Stimulated activated CD8-positive, alpha-beta memory T cell treated with anti-CD3 and anti-CD28 coated beads, Interleukin-15, amount 100 ng/mL, for 1 hour (primary cell): Measurements from ENCODE around the gene KNCN.

Experiments used
- DNase-seq: peaks from one replicate; pipeline ENCODE4 v3.0.0-alpha.2; 2020; ENCODE audit warnings: low read depth

The KNCN gene

DNA sequence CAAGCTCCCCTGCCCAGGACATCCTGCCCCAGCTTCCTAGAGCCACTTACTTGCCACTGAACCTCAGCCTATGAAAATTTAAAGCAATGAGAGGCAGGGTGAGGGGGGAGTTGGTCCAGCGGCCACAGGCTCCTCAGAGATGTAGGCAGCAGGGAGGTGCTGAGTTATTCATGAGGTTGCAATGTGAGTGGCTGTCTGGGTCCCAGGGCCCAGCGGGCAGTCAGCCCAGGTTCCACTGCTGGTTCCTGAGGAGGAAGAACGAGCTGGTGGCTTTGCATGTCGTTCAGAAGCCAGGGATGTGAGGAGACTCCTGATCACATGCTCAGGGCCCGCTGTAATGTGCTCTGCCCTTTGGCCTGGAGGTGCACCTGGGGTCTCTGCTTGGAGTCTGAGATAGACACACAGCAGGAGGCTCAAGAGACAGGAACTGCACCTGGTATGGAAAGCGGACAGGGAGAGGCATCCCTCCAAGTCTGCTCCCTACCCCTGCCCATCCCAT is at the start of gene KNCN:
Gene KNCN (minus strand): TSS at position 51 of the 499 bp plus-strand sequence. CDS start 432 bp downstream, outside the sequence.
- no peak for DNase-seq

DNA sequence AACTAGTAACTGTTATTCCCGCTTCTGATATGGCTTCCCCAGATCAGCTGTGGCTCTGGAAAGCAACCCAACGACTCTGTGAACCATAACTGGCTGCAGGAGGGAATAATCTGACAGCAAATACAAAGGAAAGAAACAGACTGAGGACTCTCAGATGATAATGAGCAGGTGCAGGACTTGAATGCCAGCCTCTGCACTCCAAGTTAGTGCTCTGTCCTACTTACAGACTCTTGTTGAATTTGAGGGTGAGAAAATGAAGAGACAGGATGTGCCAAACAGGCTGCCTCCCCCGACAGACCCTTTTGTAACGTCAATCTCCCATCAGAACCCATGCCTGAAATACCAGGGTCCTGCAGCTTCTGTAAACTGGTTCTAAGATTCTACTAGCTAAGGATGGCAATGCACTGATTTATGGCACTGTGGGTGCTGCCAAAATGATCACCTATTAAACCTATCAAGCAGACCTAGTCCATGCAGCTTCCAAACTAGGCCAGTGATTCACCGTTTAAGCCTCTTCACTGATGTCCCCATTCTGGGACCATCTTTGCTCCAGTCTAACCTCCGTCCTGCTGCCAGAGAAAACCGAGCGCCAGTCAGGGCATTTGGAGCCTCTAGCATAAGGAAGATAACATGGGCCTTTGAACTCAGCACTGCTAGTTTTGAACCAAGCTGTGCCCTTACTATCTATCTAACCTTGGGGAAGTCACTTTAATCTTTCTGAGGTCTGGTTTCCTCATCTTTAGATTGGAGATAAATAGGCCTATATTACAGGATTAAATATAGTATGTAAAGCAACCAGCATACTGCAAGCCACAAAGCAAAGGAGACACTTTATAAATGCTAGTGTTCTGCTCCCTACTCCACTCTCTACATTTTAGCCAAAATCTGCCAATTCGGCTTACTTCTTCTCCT is 47.9 kb upstream of the KNCN start:
- DNase-seq: no peak

DNA sequence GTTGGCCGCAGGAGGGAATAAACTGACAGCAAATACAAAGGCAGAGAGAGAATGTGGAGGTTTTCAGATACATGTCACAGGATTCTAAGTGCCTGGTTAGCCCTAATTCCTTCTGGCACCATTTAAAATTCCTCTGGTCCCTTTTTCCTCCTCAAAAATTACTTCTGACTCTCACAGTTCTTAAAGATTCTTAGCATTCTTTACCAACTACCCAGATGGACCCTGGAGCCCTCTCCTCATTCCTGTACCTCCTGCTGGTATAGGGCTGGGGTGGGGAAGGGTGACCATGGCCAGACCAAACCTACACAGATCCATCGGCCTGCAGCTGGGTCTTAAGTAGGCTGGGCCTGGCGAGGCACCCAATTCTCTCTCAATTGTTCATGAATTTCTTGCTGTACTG is 45.4 kb upstream of the KNCN start:
- no peak for DNase-seq

DNA sequence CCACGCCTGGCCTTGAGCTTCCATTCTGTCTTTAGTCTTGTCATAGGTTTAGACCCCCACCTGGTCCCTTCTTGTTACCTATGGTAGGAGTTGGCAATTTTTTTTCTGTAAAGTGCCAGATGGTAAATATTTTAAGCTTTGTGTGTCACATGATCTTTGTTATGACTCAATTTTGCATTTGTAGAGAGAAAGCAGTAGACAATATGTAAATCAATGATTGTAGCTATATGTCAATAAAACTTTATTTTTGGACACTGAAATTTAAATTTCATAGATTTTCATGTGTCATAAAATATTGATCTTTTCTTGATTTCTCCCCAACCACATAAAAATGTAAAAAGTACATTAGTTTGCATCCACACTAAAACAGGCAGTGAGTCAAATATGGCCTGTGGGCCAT is 44.6 kb upstream of the KNCN start:
- no peak for DNase-seq

DNA sequence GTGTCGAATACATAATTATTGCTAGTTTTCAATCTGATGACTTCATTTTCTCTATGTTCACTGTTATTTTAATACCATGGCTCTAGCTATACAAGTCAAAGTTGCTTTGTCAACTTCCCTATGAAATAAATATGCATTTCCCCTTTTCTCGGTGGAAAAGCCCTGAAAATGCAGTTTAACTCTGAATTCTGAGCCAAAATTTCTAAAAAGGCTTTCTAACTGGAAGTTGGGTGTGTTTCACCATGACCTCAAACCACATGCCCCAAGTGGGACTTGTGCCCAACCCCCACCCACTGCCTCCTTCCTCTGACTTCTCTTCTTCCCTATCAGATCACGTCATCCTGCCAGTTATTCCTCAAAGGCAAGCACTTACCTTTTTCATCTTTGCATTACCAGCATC is 43.7 kb upstream of the KNCN start:
- DNase-seq: no peak

DNA sequence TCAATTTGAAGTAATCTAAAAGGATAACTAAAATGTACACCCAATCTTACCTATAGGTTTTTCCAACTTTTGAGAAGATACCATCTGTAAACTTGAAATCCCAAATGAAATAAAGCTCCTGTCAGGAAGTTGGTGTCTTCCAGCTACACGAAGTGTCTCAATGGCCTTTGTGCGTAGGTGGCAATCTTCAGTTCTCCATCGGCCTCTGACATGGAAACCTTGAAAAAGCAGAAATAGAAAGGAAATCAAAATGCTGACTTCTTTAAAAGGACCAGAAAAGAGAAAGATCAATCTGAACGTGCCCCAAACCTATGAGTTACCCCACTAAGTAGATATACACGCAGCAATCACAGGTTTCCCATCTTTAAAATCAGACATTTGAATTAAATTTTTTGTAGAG is 42.6 kb upstream of the KNCN start:
- no peak for DNase-seq

DNA sequence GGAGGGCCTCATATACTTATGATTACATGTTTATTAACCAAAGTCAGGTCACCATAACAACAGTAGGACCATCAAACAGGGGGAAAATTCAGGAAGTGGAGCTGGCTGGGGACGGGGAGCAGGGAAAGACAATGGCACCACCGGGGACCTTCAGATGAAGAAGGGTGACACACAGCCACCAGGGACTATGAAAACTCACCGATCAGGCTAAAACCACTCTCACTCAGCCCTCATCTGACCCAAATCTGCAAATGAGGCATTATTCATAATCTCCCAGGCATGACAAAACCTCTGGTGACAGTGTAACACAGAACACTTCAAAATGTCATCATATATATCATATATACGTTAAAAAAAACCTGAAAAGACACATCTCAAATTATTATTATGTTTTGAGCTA is 41.4 kb upstream of the KNCN start:
- DNase-seq: no peak

DNA sequence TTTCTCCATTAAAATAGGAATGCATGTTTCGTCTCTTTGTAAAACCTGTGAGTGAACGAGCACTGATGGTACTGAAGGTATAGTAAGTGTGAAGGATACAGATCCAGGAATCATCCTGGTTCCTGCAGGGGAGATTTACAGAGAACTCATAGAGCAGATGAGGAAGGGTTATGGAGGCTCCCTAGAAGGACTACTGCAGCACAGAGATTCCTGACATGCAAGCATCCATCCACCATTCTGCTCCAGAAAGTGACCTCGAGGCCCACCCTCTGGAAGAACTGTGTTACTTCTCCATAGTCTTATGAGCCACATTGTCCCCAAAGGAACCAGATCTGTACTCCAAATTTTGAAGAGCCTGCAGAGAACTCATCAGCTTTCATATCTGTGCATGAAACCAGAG is 38.1 kb upstream of the KNCN start:
- no peak for DNase-seq

DNA sequence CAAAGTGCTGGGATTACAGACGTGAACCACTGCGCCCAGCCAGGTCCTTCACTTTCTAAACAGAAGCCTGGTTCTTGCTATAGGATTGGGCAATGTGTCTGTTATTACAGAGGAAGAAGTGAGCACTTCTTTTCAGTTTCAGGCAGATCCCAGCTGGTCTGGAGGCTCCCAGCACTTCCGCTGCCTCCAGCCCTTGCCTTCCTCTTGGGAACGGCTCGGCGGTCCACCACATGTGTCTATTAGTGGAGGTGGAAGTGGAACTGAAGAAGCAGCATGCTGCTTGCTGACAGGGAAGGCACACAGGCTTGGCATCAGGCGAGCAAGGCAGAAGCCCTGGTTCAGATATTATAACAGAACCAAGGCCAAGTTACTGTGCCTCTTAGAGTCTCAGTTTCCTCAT is 35.6 kb upstream of the KNCN start:
- no peak for DNase-seq

DNA sequence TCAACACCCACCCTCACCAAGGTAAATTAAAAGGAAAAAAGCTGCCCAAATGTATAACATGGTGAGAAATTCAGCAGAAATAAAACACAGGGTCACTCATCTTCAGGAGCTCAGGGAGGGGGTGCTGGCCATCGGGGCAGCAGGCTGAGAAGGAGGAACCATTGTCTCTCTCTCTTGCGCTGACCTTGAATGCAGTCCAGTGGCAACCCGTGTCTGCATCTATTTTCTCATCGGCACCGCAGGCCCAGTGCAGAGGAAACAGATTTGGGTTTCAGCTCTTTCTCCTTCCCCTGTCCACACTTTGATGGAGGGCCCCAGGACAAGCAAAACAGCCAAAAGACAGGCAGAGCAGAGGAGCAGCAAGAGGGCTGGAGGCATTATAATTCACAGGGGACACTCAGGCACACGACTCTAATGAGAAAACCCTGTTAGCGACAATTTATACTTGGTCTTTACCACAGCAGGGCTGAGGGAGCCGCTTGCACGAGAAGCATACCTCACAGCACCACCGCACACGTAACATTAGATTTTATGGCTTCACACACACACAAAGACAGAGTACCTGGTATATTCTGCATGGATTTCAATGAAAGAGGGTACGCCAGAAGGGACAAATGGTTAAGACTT is 34.0 kb upstream of the KNCN start:
- no peak for DNase-seq

DNA sequence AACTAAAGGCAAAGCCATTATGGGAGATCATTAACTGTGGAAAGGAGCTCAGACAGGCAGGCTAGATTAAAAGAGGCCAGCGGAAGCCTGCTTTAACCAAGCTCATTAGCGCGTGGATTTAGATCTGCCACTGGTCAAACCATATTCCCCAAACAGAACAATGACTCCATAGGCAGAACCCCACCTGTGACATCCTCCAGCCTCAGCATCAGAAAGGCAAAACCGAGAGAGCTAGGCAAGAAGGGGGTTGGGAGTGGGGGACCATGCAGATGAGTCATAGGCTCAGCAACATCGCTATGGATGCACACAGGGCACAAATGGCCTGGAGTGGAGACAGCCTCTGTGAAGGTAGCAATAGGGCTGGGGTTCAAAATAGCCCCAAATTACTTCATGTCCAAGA is 32.0 kb upstream of the KNCN start:
- DNase-seq: no peak

DNA sequence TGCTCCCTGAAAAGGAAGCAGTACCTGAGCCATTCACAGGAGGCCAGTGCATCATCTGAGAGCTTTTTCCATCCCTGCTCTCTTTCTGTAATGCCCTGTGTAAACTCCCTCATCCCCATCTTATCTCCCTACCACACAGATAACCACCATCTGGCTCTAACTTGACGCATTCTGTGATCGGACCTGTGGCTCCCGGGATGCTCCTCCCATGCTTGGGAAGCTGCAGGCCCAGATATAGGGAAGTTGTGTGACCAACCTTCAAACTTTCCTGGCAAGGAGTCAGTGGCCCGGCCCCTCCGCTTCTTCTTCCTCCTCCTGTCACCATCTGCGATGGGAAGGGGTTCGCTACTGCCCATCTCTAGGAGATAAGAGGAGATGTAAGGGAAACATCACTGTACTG is 31.5 kb upstream of the KNCN start:
- DNase-seq: no peak

DNA sequence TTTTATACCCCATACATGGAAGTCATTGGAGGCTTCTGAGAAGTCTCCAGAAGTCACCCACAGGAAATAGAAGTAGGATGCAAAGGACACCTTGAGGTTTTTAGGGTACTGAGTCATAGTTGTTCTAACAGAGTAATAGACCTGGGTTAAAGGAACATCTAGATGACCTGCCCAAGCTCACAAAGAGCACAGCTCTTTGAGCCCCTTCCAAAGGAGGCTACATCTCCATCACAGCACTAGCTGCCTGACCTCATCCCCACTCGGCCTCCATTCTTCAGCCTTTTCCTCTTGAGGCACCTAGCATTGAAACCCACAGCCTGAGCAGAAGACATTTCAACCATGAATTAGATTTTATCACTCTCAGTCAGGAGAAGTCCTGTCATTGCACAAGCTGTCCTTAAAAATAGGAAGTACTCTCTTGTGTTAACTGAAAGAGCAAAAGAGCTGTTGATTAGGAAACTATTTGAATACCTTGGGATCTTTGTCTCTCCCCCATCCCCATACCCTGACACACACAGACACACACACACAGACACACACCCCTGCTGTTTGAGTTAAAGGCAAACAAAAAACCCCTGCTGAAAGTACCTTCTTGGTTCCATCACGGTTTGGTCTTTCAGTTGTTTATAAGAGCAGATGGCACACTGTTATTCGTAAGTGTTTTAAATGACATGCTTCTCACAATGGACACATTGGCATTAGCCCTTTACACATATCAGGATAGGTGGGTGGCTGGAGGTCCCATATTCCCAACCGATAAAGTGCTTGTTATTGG is 30.4 kb upstream of the KNCN start:
- DNase-seq: no peak

DNA sequence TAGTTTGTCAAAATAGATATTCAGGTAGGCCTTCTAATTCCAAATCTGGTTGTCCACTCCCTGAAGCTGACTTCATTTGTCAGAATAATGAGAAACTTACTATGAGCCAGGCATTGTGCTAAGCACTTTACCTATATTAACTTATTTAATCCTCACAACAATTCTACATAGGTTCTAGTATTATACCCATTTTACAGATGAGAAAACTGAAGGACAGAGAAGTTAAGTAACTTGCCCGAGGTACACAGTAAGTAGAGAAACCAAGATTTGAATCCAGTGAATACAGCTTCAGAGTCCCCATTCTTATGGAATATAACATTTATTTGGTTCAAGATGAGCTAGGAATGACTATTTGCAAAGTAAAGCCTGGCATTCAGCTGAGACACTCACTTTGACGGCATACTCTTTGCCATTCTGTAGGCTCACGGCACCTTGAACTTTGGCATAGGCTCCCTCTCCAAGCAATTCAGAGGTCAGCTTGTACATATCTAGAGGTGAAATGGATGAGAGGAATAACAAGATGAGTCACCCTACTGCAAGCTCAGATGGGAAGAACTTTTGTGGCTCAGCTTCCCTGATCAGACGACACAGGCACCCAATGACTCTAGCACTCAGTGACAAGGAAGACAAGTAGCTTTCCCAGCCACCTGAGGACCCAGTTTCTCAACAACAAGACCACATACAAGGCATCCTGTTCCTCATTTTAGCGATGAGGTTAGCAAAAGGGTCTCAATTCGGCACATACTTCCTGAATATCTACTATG is 28.9 kb upstream of the KNCN start:
- DNase-seq: no peak

DNA sequence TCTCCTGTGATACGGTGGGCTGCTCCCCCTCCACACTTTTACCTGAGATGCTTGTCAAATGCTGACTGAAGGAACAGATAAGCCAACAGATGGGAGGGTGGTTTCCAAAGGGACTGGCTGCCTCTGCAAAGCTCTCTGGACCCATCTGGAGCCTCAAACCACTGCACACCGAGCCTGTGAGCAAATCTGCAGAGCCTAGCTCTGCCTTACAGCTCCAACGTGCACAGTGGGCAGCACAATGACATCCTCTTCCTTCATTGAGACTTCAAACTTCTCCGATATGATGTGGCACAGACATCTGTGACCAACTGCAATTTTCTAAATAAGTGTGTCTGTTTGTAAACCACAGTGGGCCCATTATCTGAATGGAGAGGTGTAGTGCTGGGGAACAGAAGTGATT is 26.2 kb upstream of the KNCN start:
- no peak for DNase-seq

DNA sequence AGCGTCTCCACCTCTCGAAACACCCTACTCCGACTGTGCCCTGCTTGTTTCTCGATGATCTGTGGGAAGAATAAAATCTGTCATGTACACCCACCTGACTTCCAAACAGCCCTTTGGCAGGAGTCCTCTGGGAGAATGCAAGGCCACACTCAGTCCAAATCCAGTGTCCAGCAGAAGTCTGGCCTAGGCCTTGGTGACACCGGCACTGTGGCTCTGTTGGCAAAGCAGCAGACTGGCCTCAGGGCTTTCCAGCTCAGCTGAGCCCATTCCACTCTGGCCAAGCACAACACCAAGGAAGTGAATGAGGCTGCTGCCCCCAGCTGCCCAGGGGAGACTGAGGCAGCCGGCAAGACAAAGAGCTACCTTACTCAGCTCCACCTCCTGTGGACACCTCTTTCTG is 25.1 kb upstream of the KNCN start:
- DNase-seq: no peak

DNA sequence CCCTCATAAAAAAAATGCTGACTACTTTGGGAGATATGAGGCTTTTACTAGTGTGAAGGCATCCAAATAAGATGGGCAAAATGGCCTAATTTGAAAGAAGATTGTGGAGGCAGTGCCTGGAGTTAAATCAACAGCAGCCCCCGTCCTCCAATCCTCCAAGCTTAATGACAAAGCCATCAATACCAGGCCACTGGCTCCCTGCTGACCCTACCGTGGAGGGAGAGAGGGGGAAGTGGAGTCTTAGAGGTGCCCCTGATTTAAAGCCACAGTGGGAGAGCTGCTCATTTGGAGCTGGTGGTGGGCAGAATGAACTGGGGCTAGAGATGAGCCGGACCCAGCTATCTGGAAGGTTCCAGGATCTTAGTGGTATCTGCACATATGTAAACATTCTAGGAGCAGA is 24.3 kb upstream of the KNCN start:
- DNase-seq: no peak

DNA sequence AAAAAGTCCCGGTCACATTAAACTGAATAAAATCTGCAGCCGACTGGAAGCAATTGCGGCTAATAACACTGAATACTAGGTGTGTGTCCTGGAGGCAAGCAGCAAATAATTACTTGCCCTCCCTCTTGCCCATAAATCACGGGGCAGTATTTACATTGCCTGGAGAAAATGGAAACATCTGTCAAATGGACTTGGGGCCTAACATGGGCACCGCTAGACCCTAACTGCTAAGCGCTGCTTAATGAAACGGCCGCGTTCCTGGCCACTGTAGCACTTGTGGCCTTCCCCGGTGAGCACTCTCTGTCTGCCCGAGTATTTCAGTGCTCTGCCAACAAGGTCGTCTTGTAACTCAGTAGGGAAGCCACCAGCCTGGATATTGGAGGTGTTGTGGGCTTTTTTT is 23.9 kb upstream of the KNCN start:
- no peak for DNase-seq

DNA sequence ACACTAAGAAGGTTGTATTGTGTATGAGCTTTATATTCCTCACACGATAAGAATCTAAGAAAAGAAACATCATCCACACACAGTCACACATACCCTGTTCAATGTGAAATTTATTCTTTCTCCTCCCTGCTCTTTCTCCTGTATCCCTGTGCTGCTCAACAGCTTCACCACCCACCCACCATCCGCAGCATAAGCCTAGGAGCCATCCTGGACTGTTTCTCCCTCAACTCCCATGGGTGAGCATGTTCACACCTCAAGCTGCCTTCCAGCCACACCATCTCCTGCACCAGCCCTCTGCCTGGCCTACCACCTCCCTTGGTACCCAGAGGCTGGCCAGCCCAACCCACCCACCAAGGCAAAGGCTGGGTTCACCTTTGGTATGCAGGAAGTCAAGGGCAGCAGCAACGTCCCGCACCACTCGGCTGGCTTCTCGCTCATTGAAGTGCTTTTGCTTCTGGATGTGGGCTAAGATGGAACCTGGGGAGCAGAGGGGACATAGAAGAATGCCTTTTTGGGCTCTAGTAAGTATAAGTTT is 20.3 kb upstream of the KNCN start:
- no peak for DNase-seq

DNA sequence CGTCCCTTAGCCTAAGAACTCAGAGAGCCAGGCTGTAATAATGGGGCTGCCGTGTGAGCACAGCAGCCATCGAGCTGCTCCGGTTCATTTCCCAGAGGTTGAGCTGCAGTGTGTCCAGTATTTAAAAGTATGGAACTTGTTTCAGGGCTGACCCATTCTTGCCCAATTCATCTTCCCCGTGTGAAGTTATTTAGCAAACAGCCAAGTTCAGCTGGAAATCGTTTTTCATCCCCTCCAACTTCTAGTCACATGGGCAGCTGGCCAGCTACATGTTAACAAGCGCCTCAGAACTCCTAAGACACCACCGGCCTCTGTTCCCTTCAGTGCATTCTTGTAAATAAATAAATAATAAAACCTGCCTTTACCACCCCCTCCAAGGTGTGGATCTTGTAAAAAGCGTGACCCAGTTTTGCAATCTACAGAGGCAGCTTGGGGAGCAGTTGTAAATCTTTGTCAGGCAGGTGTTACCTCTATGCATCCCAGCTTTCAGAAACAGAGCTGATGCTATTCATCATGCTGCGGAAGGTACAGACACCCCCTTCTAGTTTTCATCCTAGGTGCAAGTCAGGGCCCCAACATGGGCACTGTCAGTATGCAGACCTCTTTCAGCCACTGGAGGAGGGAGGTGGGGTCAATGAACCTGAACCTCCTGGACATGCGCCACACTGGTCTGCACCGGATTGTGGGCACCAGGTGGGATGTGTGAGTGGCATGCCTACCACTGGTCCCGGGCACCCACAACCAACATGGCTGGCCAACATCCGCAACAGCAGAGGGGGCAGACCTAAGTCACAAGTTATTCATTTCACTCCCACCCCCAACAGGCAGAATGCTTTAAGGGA is 18.7 kb upstream of the KNCN start:
- DNase-seq: no peak

DNA sequence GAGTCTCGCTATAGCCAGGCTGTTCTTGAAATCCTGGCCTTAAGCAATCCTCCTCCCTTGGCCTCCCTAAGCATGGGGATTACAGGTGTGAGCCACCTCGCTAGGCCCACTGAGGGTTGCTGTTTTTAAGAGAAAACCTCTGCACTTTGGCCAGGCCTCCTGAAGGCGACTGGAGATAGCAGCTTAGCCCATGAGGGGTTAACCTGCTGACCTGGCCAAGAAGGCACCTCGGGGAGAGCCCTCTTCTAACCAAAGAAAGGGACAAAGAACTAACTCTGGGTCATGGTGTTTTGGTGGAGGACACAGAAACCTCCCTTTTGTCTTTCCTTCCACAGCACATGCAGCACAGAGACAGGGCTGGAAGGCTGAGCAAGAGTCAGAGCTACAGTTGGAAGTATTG is 17.7 kb upstream of the KNCN start:
- no peak for DNase-seq
